ENCODE data around the gene PARN.

DNA sequence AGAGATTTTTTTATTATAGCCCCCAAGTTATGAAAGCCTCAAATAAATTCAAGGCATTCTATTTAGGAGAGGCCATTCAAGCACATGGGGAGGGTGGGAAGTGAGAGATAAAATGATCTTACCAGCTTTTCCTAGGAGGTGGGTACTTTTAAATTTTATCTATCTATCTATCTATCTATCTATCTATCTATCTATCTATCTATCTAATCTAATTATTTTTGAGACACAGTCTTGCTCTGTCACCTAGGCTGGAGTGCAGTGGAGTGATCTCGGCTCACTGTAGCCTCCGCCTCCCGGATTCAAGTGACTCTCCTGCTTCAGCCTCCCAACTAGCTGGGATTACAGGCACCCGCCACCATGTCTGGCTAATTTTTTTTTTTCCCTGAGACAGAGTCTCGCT lies 182.3 kb downstream of the PARN start:
- no peak for TF ChIP-seq CHD2 (IDR thresholded peaks at IDR 0.05; ENCODE audit: low read depth, low read length)
- TF ChIP-seq KAT2B (IDR thresholded peaks at IDR 0.05; ENCODE audit: low read depth, low read length) = no peak
- TF ChIP-seq, protein P1, sequence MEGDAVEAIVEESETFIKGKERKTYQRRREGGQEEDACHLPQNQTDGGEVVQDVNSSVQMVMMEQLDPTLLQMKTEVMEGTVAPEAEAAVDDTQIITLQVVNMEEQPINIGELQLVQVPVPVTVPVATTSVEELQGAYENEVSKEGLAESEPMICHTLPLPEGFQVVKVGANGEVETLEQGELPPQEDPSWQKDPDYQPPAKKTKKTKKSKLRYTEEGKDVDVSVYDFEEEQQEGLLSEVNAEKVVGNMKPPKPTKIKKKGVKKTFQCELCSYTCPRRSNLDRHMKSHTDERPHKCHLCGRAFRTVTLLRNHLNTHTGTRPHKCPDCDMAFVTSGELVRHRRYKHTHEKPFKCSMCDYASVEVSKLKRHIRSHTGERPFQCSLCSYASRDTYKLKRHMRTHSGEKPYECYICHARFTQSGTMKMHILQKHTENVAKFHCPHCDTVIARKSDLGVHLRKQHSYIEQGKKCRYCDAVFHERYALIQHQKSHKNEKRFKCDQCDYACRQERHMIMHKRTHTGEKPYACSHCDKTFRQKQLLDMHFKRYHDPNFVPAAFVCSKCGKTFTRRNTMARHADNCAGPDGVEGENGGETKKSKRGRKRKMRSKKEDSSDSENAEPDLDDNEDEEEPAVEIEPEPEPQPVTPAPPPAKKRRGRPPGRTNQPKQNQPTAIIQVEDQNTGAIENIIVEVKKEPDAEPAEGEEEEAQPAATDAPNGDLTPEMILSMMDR (IDR thresholded peaks at IDR 0.05 in 2 of 3, conservative IDR thresholded peaks at IDR 0.05 in 1 of 3; ENCODE audit: insufficient read depth in 2 of 3, low read depth in 1 of 3, low read length in 3 of 3) = no peak
- no peak for TF ChIP-seq ZFP1 (CRISPR knock-in tag; IDR thresholded peaks at IDR 0.05)
- no peak for TF ChIP-seq EGR1 (conservative IDR thresholded peaks at IDR 0.05)
- TF ChIP-seq, protein P2, sequence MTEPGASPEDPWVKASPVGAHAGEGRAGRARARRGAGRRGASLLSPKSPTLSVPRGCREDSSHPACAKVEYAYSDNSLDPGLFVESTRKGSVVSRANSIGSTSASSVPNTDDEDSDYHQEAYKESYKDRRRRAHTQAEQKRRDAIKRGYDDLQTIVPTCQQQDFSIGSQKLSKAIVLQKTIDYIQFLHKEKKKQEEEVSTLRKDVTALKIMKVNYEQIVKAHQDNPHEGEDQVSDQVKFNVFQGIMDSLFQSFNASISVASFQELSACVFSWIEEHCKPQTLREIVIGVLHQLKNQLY (CRISPR knock-in tag; conservative IDR thresholded peaks at IDR 0.05) = no peak
- TF ChIP-seq CHCHD3 (CRISPR knock-in tag; IDR thresholded peaks at IDR 0.05) = no peak
- TF ChIP-seq, protein P3, sequence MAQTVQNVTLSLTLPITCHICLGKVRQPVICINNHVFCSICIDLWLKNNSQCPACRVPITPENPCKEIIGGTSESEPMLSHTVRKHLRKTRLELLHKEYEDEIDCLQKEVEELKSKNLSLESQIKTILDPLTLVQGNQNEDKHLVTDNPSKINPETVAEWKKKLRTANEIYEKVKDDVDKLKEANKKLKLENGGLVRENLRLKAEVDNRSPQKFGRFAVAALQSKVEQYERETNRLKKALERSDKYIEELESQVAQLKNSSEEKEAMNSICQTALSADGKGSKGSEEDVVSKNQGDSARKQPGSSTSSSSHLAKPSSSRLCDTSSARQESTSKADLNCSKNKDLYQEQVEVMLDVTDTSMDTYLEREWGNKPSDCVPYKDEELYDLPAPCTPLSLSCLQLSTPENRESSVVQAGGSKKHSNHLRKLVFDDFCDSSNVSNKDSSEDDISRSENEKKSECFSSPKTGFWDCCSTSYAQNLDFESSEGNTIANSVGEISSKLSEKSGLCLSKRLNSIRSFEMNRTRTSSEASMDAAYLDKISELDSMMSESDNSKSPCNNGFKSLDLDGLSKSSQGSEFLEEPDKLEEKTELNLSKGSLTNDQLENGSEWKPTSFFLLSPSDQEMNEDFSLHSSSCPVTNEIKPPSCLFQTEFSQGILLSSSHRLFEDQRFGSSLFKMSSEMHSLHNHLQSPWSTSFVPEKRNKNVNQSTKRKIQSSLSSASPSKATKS (CRISPR knock-in tag; IDR thresholded peaks at IDR 0.05) = no peak
- TF ChIP-seq EP300 (IDR thresholded peaks at IDR 0.05; ENCODE audit: low read length) = no peak
- TF ChIP-seq, protein P4, sequence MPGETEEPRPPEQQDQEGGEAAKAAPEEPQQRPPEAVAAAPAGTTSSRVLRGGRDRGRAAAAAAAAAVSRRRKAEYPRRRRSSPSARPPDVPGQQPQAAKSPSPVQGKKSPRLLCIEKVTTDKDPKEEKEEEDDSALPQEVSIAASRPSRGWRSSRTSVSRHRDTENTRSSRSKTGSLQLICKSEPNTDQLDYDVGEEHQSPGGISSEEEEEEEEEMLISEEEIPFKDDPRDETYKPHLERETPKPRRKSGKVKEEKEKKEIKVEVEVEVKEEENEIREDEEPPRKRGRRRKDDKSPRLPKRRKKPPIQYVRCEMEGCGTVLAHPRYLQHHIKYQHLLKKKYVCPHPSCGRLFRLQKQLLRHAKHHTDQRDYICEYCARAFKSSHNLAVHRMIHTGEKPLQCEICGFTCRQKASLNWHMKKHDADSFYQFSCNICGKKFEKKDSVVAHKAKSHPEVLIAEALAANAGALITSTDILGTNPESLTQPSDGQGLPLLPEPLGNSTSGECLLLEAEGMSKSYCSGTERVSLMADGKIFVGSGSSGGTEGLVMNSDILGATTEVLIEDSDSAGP (CRISPR knock-in tag; IDR thresholded peaks at IDR 0.05) = no peak
- TF ChIP-seq, protein P5, sequence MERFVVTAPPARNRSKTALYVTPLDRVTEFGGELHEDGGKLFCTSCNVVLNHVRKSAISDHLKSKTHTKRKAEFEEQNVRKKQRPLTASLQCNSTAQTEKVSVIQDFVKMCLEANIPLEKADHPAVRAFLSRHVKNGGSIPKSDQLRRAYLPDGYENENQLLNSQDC (CRISPR knock-in tag; IDR thresholded peaks at IDR 0.05) = no peak
- TF ChIP-seq KDM4B (IDR thresholded peaks at IDR 0.05; ENCODE audit: borderline replicate concordance in 2 of 2, low read depth in 1 of 2) = no peak
- TF ChIP-seq, protein P6, sequence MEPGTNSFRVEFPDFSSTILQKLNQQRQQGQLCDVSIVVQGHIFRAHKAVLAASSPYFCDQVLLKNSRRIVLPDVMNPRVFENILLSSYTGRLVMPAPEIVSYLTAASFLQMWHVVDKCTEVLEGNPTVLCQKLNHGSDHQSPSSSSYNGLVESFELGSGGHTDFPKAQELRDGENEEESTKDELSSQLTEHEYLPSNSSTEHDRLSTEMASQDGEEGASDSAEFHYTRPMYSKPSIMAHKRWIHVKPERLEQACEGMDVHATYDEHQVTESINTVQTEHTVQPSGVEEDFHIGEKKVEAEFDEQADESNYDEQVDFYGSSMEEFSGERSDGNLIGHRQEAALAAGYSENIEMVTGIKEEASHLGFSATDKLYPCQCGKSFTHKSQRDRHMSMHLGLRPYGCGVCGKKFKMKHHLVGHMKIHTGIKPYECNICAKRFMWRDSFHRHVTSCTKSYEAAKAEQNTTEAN (CRISPR knock-in tag; IDR thresholded peaks at IDR 0.05) = no peak
- TF ChIP-seq, protein P7, sequence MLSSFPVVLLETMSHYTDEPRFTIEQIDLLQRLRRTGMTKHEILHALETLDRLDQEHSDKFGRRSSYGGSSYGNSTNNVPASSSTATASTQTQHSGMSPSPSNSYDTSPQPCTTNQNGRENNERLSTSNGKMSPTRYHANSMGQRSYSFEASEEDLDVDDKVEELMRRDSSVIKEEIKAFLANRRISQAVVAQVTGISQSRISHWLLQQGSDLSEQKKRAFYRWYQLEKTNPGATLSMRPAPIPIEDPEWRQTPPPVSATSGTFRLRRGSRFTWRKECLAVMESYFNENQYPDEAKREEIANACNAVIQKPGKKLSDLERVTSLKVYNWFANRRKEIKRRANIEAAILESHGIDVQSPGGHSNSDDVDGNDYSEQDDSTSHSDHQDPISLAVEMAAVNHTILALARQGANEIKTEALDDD (IDR thresholded peaks at IDR 0.05) = no peak

All from K562 (cell line).